IPS DF 4.7 (cell line): ENCODE data around the gene TP53RK.

Experiments used
- DNase-seq: peaks from one replicate; pipeline ENCODE4 v3.0.0-alpha.2; 2013; ENCODE audit warnings: low spot score; ENCODE audit errors: extremely low read depth

TP53RK gene

DNA sequence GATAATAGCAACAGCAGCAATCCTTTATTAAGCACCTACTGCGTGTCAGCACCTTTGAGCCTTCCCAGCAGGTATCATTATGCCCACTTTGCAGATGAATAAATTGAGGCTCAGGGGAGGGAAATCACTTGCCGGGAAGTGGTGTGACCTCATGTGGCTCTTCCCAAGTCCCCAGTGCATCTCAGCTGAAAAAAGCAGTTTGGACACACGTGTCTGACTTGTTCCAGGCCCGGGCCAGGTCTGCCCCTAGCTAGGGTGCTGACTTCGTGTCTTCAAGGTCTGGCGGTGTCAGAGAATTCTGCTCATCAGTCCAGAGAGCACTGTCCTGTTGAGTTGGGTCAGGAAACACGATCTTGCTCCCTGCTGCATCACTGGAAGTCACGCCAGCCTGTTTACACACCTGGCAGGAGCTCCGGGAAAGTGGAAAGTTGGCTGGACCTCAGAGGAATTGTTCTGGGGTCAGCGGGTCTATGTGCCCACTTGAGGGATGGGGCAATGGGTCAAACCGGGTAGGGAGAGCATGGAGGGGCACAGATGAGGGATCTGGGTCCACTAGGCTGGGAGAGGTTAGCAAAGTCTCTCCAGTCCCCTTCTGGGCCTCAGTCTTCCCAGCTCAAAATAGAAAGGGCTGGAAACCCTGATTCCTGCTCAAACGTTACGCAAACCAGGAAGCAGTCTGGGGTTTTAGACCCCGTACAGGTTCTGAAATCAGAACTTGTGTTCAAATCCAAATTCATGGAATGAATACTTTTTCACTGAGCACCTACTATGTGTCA lies 48.5 kb downstream of the TP53RK start:
- no peak for DNase-seq

DNA sequence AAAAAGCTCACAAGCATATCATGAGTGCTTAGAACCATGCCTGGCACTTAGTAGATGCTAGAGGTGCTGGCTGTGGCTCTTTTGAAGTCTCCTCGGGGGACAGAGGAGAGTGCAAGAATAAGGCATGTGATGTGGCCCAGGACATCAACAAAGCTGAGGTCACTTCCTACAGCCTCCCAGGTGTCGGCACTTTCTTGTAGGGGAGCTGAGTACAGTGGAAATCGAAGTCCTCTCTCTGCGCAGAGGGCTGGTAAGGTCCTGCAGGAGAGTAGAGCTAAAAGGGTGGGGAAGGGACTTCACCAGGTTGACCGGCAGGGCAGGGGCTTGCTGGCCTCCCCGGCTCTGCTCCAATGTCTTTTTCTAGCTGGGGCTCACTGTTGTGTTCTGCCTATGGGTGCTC lies 49.2 kb downstream of the TP53RK start:
- DNase-seq: no peak

- DNase-seq: no peak
Observed at GRCh38 chr20:46639587-46639986, 49.7 kb downstream of the TP53RK start.

GRCh38 chr20:46638898-46639274 lies 50.4 kb downstream of the TP53RK start:
- no peak for DNase-seq

- DNase-seq: no peak
Observed at GRCh38 chr20:46638134-46638897, 50.9 kb downstream of the TP53RK start.

DNA sequence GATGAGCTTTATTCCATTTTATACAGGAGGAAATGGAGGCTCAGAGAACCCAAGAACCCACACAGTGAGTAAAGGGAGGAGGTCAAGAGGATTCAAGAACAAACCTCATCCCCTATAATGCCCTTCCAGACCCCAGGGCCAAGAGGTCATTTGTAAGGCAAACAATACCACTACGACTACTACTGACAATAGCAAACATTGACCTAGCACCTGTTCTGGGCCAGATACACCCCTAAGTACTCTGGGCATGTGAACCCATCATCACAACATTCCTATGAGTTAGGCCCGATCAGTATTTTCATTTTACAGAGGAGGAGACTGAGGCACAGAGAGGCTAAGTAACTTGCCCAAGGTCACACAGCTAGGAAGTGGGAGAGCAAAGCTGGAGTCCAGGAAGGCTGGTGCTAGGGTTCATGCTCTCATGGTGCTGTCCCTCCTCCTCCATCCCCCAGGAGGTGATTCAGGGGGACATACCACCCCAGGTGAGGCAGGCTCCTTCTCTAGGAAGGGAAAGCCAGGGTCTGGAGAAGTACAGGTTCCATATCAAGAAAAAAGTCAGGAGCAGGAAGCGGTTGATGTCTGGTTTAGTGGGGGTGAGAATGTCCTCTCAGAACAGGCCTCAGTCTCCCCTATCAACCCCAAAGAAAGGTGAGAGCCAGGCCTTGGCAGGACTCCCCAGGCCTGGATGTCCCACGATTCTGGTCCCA lies 51.7 kb downstream of the TP53RK start:
- DNase-seq: no peak

- DNase-seq: no peak
Observed at GRCh38 chr20:46637020-46637419, 52.2 kb downstream of the TP53RK start.

- no peak for DNase-seq
Observed at GRCh38 chr20:46636514-46636913, 52.7 kb downstream of the TP53RK start.

- no peak for DNase-seq
Observed at GRCh38 chr20:46635514-46636136, 53.6 kb downstream of the TP53RK start.

- DNase-seq: no peak
Observed at GRCh38 chr20:46634528-46634927, 54.7 kb downstream of the TP53RK start.
